Cardiac muscle cell (in vitro differentiated cells and primary cell): ENCODE measurements around the gene PSAP. TPM values are rescaled to one million over a fixed set of nuclear protein-coding genes. Genes with fewer than 3 reads are reported as not detected.

Experiments used
- DNase-seq, 2 donors: peaks; one replicate each; pipeline versions ENCODE4 v3.0.0 to v3.0.0-alpha.2; 2010 to 2017; ENCODE audit warnings: low read depth in 1 of 2, low spot score in 1 of 2
- H3K27ac ChIP-seq: fragments of 200-600 bp; sonication (generic); 2 replicates; pipeline ENCODE4 v1.5.1; 2016
- H3K27me3 ChIP-seq: fragments of 200-600 bp; sonication (generic); 2 replicates; pipeline ENCODE4 v1.6.0; 2016; ENCODE audit warnings: control low read depth
- H3K36me3 ChIP-seq: fragments of 200-600 bp; sonication (generic); 2 replicates; pipeline ENCODE4 v1.5.1; 2016; ENCODE audit warnings: control low read depth
- H3K4me1 ChIP-seq: fragments of 200-600 bp; sonication (generic); 2 replicates; pipeline ENCODE4 v1.8.1; 2017; ENCODE audit warnings: low read depth, mild to moderate bottlenecking, mixed run types
- H3K4me3 ChIP-seq: fragments of 200-600 bp; sonication (generic); 2 replicates; pipeline ENCODE4 v1.5.1; 2016; ENCODE audit warnings: mild to moderate bottlenecking
- H3K9me3 ChIP-seq: fragments of 200-600 bp; sonication (generic); 2 replicates; pipeline ENCODE4 v1.5.1; 2017; ENCODE audit warnings: low read depth, mild to moderate bottlenecking, control low read depth
- polyA plus RNA-seq: library from polyadenylated mRNA; unstranded; fragments of >200 nt; fragmentation: Nextera tagmentation; extraction: Ambion mirVana; gene quantifications from 2 replicates; pipeline ENCODE4 v1.2.1, GENCODE V29; 2016
- total RNA-seq: library from RNA; depleted of rRNA; stranded (reverse); fragments of >200 nt; gene quantifications from 2 replicates; pipeline ENCODE4 v1.2.3, GENCODE V29; 2016
- TF ChIP-seq, protein P1 (sequence below): IDR thresholded peaks from 2 replicates; pipeline ENCODE4 v1.5.1; 2012; ENCODE audit warnings: low read depth, mild to moderate bottlenecking, low read length

Gene PSAP
- total and polyA plus RNA-seq, 2 experiments from 2014 or later, result 624 to 844 TPM

DNA sequence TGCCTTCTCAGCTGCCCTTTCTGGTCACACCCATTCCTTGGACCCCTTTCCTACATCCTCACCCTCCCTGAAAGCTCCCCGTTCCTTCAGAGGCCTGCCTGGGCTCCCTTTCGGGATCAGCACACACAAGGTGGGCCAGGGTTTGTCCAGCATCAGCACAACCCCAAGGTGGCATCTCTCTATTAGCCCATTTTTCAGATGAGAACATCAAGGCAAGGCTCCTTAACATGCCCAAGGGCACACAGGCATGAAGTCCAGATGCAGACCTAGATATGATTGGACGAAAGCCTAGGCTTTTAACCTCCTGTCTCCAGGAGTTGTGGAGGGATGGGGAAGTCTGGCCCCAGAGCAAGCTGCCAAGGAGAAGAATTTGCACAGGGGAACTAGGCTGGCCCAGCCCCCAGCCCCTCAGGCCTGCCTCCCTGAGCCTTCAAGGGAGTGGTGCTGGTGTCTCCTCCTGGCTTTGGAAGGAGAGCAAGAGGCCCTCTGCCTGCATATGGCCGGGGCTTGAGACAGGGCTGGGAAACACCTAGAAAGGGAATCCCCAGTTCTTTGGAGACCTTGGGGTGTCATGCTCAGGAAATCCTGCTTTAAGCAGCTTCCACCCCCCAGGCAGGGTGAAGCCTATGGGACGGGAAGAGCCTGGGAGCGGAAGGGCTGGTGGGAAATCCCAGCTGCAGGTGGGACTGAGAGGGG lies 68.7 kb downstream of the PSAP start:
- DNase-seq, result no peak
- Histone ChIP-seq H3K9me3 (no peaks in the 10 kb centered on the region), H3K4me1 (no peaks in the 10 kb centered on the region), H3K4me3 (no peak overlapping the region), H3K27me3 (peaks cover 5% of the 10 kb centered on the region), H3K27ac (no peak overlapping the region), H3K36me3 (no peaks in the 10 kb centered on the region)
- TF ChIP-seq, protein P1, sequence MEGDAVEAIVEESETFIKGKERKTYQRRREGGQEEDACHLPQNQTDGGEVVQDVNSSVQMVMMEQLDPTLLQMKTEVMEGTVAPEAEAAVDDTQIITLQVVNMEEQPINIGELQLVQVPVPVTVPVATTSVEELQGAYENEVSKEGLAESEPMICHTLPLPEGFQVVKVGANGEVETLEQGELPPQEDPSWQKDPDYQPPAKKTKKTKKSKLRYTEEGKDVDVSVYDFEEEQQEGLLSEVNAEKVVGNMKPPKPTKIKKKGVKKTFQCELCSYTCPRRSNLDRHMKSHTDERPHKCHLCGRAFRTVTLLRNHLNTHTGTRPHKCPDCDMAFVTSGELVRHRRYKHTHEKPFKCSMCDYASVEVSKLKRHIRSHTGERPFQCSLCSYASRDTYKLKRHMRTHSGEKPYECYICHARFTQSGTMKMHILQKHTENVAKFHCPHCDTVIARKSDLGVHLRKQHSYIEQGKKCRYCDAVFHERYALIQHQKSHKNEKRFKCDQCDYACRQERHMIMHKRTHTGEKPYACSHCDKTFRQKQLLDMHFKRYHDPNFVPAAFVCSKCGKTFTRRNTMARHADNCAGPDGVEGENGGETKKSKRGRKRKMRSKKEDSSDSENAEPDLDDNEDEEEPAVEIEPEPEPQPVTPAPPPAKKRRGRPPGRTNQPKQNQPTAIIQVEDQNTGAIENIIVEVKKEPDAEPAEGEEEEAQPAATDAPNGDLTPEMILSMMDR, result no peak

DNA sequence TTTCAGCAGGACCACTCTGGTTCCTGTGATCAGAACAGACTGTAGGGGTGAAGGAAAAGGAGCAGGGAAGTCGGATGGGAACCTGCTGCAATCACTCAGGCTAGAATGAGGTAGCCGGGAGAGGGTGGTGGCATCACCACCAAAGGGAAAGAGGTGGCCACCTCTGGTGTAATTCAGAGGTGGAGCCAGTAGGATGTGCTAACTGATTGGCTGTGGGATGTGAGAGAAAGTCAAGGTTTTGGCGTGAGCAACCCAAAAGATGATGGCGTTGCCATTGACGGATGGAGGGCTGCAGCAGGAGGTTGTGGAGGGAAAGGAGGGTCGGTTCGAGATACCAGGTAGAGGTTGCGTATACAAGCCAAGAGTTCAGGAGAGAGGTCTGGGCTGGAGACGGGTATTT lies 70.3 kb downstream of the PSAP start:
- Histone ChIP-seq H3K4me1 (no peaks in the 10 kb centered on the region), H3K4me3 (no peak overlapping the region), H3K27me3 (peaks cover 5% of the 10 kb centered on the region), H3K27ac (no peak overlapping the region), H3K36me3 (no peaks in the 10 kb centered on the region), H3K9me3 (no peaks in the 10 kb centered on the region)
- no peak for DNase-seq
- TF ChIP-seq, protein P1, result no peak

DNA sequence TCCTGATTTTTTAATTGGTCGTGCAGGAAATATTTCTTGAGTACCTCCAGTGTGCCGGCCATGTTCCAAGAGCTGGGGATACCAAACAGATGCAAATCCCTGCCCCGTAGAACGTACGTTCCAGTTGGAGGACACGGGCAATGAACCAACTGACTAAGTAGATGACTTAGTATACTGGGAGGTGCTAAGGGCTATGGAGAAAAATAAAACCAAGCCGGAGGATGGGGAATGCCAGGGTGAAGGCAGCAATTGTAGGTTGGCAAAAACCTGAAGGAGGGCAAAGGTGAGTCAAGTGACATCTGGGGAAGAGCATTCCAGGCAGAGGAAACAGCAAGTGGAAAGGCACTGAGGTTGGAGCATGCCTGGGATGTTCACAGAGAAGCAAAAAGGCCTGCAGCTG lies 70.9 kb downstream of the PSAP start:
- Histone ChIP-seq H3K27me3 (peaks cover 5% of the 10 kb centered on the region), H3K4me3 (no peak overlapping the region), H3K27ac (no peak overlapping the region), H3K36me3 (no peaks in the 10 kb centered on the region), H3K4me1 (no peaks in the 10 kb centered on the region), H3K9me3 (no peaks in the 10 kb centered on the region)
- TF ChIP-seq, protein P1, result no peak
- DNase-seq, result no peak

DNA sequence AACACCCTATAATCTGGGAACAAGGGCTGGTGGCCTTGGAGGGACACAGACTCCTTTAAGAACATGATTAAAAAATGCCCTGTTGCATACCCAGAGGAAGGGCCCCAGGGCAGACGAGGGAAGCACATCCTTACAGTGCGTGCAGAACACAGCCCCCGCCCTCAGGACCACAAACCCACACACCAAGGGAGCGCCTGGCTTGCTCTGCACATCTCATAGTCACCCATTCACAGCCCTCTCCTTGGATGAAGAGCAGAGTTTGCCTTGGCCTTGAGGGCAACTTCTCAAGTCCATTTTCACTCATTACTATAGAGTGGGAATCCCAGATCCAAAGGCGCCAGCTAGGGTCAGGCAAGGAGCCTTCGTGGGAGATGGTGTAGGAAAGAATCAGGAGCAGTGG lies 71.4 kb downstream of the PSAP start:
- Histone ChIP-seq H3K27ac (no peak overlapping the region), H3K4me3 (no peak overlapping the region), H3K36me3 (no peaks in the 10 kb centered on the region), H3K27me3 (peaks cover 5% of the 10 kb centered on the region), H3K9me3 (no peaks in the 10 kb centered on the region), H3K4me1 (no peaks in the 10 kb centered on the region)
- TF ChIP-seq, protein P1, result no peak
- DNase-seq, result no peak

DNA sequence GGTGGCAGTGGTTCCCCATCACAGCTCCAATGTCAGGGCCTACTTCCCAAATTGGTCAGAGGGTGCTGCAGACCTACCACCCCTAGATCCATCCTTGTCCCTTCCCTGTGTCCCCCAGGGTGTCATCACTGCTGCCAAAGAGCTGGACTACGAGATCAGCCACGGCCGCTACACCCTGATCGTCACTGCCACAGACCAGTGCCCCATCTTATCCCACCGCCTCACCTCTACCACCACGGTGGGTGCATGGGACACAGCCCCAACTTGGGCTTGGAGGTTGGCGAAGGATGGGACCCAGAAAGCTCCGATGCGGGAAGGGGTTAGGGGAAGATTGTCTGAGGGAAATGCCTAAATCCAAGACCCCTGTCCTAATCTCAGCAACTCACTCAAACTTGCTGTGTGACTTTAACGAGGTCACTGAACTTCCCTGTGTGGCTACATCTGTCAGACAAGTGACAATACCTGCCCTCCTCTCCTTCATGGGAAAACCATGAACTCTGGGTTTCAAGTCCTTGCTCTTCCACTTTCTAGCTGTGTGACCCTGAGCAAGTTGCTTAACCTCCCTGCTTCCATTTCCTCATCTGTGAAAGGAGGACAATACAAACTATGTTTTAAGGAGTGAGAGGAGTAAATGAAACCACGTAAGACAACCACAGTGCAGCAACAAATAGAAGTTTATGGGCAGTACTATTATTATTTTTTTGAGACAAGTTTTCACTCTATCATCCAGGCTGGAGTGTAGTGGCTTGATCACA lies 72.8 kb downstream of the PSAP start:
- H3K4me1 ChIP-seq, result no peaks in the 10 kb centered on the region

More for the DNA sequence above, 72.8 kb downstream of the PSAP start:
- Histone ChIP-seq H3K4me3 (no peak overlapping the region), H3K36me3 (no peaks in the 10 kb centered on the region), H3K27me3 (no peaks in the 10 kb centered on the region), H3K27ac (no peak overlapping the region), H3K9me3 (no peaks in the 10 kb centered on the region)
- DNase-seq, result no peak
- TF ChIP-seq, protein P1, result no peak
